HT1080 (cell line): ENCODE data around the gene PANX2. TPM values are rescaled to one million over a fixed set of nuclear protein-coding genes. Genes with fewer than 3 reads are reported as not detected.

ENCODE experiments used
- DNase-seq: peaks from one replicate; pipeline ENCODE4 v3.0.0-alpha.2; 2015; ENCODE audit warnings: low read depth
- total RNA-seq: library from RNA; depleted of rRNA; stranded (reverse); fragments of >200 nt; shearing (Covaris generic); gene quantifications from 2 replicates; pipeline ENCODE4 v1.2.3, GENCODE V29; 2014

Gene PANX2
- total RNA-seq, 1 experiment from 2014 or later = 1.6 TPM

DNA sequence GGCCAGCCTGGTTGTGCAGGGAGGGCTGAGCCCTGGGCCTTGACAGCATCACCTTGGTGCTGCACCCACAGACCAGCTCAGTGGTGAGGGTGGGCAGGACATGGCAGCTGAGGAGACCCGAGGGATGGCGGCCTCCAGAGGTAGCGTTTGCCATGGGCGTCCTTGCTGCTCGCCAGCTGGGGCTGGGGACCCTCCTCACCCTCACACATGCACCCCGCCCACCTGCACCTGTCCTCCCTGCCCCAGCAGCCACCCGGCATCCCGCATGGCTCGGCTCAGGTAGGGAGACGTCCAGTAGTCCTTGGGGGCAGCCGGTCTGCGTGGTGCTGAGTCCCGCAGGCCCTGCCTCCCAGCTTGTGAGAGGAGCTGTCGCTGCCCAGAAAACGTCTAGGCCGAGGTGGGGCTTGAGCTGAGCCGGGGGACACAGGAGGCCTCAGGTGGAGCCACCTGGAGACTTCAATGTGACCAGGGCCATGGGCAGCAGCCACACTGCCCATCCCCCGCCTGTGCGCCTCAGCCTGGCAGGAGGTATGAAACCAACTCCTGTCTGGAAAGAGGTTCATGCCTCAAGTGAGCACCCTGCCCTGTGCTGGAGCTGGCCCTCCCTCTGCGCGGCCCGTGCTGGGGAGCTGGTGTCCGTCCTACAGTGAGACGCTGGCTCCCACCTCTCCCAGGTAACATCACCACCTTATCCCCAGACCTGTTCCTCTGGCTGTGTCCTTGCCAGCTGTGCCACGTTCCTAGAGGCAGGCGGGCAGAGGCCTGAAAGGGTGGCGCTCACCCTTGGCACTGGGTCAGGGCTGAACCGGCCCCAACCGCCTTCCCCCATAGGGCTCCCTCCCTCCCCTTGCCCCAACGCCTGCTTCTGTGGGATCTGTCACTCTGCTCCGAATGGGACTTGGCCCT is 11.9 kb downstream of the PANX2 start:
- DNase-seq = no peak

DNA sequence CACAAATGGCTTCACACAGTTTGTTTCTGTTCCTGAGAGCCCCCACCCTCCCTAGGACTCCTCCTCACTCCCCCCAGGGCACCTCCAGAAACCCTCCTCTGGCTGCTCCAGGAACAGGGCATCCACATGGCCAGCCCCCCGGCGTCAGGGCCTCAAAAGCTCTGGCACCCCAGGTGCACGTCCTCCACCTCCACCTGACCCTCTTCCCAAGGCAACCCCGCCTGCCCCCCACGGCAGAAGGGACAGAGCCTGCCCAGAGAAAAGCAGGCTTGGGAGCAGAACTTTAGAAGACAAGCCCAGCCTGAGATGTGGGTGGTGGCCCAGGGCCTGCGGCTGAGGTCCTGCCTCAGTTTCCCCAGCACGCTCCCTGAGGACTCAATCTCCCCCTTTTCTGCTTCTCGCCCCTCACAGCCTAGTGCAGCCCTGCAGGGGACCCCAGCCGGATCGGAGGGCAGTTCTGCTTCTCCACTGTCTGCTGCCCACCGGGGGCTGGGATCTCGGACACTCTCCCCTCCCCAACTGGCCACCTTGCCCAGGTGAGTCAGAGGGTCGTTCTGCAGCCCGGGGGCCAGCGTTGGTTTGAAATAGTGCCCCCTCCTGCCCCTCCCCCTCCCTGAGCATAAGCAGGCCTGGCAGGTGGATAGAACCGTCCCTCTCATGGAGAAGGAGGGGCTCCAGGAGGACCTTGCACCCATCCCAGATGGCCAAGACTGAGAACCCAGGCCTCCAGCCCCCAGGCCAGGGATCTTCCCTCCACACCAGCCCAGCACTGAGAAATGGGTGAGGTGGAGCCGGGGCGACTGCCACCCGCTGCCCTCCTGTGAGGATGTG is 12.8 kb downstream of the PANX2 start:
- DNase-seq = no peak

DNA sequence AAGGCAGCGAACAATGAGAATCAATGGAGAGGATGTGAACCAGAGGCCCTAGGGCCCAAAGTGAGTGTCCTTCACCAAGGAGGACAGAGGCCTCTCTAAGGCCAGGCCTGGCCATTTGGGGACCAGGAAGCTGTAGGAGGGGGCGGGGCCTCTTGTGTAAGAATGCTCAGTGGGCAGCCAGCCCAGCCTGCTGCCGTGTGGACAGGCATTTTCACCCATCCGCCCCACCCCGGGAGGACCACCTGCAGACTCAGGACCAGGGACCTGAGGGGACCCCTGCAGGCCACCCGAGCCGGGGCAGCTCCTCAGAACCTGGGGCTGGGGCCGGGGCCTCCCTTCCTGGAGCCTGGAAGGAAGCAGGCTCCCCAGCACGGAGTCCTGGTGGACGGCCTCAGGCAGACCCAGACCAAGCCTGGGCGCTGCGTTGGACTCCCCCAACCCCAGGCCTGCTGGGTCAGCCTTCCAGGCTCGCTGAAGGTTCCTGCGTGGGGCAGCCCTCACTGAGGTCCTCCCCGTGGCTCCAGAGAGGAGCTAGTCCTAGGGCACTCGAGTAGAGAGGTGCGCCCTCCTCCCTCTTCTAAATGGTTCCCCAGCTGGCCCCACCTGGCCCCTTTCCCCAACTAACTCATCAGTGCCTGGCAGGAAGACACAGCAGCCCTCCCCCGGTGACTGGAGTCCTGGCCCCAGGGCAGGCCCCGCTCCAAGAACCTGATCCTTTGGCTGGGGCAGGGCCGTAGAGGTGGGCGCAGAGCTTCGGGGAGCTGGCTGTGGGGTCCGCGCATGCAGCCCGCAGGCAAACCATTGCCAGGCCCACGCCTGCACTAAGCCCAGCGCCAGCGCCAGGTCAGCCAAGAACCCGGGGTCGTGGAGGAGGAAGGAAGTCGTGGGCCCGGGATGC is 13.7 kb downstream of the PANX2 start:
- no peak for DNase-seq

DNA sequence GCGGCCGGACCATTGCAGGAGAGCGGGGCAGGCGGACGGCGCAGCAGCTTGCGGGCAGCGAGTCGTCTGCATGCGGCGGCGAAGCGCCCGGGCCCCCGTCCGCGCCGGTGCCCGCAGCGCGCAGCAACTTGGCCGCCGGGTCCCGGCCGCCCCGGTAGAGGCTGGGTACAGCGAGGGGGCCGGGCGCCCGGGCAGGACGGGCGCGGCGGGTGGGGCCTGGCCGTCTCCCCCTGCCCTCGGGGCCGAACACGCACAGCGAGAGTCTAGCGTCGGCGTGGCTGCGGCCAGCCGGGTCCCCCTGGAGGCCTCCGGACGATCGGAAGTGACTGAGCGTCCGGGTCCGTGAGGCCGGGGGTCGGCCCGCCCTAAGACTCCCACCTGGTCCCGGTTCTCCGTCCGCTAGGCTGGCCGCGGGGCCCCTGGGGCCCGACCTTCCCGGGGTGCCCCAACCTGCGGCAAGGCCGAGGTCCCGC is 14.4 kb downstream of the PANX2 start:
- DNase-seq = no peak

DNA sequence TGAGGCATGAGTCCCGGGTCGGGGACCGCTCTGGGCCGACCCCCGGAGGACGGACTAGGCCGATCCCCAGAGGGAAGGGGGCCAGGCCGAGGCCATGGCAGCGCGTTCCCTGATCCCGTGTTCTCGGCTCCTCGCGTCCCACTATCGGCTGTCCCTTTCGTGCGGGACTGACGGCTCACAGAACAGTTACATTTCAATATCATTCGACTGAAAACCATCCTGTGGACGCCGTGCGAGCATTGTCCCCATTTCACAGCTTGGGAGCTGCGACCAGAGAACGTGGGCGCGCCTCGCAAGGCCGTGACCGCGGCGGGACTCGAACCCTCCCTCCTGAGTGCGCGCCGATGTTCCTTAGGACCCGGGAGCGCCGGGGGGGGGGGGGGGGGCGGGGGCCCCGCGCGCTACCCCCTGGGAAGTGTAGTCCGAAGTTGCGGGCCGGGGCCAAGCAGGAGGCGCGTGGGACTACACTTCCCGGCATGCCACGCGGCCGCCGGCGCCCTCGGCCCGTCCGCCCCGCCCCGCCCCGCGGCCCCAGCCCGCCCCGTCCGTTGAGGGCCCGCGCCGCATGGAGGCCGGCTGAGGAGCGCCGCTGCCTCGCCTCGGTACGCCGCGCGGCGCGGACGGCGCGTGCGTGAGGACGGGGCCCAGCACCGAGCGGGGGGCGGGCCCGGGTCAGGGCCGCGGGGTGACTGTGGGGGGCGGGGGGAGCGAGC is 15.0 kb downstream of the PANX2 start, which contains the start of gene TRABD:
TSS of gene TRABD (plus strand) at position 539 of the 713 bp plus-strand sequence. CDS start 7,148 bp downstream, outside the sequence.
- DNase-seq = peak; percentile 64

DNA sequence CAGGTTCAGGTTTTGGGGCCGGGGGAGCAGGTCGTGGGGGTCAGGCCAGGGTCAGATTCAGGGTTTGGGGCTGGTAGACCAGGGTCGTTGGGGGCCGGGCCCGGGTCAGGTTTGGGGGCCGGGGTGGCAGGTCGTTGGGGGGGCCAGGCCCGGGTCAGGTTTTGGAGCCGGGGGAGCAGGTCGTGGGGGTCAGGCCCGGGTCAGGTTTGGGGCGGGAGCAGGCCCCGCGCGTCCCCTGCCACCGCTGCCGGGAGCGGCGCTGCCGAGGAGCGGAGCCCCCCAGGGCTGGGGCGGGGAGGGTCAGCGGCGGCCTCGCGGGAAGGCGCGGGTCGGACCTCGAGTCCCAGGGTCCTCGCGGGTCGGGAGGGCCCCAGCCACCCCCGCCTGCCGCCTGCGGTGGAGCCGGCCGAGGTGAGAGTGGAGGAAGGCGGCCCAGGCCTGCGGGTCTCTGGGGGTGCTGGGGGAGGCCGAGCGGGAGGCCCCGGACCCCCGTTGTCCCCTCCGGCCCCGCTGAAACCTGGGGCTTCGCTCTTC is 15.7 kb downstream of the PANX2 start:
- no peak for DNase-seq

DNA sequence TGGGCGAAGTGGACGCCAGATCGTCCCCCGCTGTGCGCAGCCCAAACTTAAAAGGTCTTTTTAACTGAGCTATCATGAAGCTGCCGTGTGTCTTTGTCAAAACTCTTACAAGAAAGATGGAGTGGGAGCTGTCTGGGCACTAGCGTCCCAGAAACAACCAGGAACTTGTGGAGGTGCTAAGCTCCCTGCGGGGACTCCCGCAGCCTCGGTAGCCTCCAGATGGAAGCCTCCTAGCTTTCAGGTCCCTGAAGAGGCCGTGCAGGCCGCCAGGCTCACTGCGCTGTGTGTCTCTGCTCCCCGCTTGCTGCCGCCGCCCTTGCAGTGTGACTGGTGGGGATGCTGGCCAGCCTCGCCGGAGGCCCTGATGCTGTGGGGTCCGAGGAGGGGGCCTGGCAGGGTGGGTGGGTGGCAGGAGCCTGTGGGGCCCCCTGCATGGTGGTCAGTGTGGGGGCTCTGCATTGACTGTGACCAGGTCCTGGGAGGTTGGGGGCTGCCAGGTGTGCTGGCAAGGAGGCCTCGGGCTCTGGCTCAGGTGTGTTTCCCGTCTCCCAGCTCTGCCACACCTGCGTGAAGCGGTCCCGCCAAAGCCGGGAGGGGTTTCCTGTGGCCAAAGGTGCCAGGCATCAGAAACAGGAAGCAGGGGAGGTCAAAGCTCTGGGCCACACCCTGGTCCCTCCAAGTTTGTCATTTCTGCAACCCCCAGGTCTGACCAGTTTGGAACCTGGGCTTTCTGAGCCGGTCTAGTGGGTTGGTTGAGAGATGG is 16.4 kb downstream of the PANX2 start:
- DNase-seq = no peak

DNA sequence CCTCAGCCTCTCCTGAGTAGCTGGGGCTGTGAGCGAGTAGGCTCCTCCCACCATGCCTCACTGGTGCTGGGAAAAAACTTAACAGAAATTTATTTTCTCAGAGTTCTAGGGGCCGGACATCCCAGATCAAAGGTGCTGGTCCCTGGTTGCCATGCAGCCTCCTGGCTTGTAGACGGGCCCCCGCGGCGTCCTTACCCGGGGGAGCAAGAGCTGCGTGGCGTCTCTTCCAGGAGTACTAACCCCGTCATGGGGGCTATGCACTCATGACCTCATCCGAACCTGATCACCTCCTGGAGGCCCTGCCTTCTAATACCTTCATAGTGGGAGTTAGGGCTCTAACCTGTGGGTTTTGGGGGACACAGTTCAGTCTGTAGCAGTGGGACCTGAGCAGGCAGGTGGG is 17.8 kb downstream of the PANX2 start:
- DNase-seq = no peak

DNA sequence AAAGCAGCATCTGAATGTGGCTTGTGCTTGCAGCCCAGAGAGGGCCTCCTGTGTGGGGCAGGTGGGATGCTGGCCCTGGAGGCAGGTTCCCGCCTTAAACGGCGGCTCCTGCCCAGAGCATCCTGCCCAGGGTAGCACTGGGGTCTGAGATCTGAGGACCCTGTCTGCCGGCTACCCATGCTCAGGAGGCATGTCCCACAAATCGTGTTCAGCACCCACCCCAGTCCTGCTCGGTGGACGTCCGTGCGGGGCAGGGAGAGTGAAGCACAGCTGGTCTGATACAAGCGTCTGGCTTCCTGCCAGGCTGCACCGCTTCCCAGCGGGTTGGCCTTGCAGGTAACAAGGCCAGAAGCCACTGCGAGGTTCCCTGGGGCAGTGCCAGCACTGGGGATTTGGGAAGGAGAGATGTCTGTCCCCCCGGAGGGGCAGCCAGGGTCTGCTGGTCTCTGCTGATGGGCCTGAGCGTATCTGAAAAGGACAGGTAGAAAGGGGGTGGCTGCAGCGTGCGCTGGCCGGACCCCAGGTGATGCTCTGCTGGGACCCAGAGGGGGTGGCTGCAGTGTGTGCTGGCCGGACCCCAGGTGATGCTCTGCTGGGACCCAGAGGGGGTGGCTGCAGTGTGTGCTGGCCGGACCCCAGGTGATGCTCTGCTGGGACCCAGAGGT is 18.8 kb downstream of the PANX2 start:
- DNase-seq = no peak

DNA sequence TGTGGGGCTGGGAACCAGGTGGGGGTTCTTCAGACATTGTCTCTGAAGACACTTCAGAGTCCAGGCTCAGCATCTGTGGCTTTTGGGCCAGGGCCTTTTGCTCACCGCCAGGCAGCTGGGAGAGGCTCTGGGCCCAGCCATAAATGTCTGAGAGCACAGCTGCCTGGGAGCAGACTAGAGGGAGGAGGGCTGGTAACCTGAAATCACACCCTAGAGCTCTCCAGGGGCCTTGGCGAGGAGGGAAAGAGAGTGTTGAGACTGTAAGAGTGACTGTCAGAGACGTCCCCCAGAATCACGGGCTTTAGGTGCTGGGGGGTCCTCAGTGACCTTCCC is 19.3 kb downstream of the PANX2 start:
- DNase-seq = no peak

DNA sequence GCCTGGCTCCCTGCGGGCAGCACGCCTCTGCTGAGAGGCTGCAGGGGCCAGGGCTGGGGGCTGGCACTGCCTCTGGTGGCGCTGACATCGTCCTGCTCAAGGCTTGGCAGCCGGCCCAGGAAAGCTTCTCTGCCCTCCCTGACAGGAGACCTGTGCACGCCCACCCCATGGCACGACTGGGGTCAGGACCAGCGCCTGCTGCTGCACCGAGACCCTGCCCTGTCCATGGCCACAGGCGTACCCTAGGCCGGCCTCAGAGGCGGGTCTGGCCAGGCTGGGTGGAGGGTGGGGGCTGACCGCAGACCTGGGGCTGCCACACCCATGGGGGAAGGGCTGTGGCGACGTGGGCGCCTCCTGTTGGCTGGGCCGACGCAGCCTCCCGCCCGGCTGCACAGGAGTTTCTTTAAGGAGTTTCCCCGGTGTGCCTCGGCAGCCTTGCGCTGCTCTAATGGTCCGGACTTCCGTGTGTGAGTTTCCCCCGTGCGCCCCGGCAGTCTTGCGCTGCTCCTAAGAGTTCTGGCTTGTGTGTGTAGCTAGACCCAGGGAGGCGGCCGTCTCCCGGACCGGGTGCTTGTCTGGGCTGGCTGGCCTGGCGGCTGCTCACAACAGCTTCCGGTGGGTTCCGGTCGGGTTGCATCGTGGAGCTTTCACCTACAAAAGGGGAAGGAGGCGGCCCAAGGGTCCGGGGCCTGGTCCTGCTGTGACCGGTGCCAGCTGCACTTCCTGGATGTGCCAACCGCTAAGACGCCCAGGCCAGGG is 19.8 kb downstream of the PANX2 start:
- DNase-seq = peak; percentile 68

DNA sequence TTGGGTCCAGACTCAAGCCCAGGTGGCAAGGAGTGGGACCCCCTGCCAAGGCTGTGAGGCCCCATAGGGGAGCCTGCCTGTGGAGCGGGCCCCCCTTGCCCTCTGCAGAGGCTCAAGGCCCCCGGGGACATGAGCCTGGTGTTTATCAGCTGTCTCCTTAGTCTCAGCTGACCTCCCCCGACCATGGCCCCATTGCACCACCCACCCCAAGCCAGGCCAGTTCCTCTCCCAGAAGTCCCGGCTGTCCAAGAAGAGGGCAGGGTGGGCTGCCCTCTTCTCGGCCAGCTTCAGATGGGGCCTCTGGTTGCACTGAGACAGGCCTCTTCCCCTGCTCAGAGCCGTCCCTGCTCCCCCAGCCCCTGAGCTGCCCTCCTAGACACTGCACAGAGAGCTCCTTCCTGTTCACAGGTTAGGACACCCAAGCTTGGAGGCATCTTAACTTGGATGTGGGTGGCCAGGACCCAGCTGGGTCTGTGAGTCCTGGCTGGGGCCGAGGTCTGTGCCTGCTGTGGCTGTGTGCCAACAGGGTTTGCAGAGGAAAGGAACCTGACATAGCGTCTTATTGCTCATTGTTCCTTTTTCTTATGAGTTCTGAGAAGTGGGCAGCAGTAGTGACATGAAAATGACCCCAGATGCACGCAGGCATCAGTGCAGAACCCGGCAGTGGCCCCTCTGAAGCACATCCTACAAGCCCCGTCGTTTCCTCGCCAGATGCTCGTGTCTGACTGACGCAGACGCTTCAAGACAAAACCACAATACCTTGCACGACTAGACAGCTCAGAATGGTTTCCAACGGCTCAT is 20.6 kb downstream of the PANX2 start:
- DNase-seq = no peak

DNA sequence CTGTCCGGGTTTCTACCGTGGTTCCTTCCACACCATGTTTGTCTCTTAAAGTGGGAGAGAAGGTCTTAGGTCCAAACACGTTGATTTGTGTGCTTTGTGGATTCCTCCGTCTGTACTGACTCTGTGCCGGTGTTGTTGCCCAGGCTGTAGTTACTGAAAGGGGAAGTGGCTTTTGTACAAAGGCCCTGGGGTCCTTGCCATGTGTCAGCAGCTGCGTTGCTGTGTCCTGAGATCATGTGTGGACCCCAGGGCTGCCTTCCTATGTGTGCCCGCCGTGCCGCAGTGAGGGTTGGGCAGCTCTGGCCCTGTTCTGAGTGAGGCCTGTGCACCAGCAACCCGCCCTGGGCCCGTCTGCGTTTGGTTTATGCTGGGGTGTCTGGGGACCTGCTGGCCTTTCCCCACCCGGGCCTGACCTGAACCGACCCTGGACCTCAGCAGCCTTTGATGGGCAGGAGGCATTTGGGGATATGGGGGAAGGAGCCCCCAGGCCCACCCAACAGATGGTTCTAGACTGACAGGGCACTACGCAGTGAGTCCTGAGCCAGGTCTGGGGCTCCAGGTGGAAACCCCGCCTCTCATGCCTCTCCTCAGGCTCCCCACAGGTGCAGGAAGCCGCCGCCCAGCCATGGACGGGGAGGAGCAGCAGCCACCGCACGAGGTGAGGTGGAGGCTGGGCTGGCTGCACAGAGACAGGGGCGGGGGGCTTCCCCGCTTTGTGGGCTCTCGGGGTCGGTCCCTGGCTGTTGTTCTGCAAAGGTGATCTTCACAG is 22.1 kb downstream of the PANX2 start:
- no peak for DNase-seq

DNA sequence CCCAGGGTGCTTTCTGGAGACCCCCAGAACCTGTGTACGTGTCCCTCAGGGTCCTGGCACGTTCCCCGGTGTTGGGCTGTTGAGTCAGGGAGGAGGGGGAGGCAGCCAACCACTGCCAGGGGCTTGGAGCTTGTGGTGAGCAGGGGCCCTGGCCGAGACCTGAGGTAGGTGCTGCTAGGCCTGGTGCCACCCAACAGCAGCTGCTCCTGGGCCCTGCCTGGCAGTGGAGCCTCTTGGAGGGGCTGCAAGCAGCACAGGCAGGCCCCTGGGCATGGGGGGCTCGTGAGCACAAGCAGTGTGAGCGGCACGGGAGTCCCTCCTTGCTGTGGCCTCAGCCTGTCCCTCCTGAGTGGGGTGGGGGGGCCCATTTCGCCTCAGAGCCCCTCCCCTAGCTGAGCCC is 23.1 kb downstream of the PANX2 start:
- DNase-seq = no peak

DNA sequence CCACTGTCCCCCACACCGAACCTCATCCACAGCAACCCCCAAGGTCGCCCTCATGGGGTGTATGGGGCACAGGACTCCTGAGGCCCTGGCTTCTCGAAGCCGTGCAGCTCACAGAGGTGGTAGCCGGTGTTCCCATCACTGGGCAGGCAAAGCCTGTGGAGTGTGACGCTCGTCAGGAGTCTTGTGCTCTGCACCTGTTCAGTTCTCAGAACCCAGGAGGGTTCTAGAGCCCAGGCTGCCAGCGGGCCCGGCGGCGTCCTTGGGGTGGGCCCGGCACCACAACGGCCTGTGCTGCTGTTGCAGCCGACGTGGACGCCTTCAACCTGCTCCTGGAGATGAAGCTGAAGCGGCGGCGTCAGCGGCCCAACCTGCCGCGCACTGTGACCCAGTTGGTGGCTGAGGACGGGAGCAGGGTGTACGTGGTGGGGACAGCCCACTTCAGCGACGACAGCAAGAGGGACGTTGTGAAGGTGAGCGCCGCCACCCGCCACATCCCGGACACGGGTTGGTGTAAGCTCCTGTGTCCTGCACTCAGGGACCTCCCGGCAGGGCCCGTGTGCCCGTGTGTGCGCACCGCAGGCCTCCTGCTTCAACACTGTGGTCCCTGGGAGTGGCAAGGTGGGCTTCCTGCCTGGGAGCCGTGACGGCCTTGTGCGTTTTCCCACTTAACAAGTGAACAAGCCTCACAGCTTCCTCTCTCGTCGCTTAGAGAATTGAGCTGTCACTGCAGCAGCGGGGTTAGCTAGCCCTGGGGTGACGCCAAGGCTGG is 23.7 kb downstream of the PANX2 start:
- no peak for DNase-seq

DNA sequence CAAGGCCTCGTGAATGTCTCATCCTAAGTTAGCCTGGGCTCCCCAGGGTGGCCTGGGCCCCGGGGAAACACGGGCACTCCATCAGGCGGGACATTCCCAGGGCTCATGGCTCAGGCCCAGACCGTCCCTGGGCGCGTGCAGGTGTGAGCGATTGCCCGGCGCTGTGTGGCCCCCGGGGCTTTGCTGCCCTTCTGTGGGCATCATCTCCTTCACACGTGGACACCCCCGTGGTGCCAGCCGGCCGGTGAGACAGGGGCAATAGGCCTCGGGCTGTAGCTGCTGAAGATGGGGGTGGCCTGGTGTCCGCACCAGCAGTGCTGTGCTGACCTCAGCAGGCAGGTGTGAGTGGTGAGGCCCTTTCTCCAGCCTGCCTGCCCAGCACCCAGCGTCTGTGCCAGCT is 25.7 kb downstream of the PANX2 start:
- no peak for DNase-seq
